ENCODE data around the gene SLC12A8.

- TF ChIP-seq CTCF (conservative IDR thresholded peaks at IDR 0.05) (no peak), EZH2 (IDR thresholded peaks at IDR 0.05; ENCODE audit: low read depth) (no peak)
These were observed 177.3 kb downstream of the SLC12A8 start for GRCh38 chr3:125035217-125035616.

Measured in PC-9 (cell line).